Activated CD8-positive, alpha-beta memory T cell treated with anti-CD3 and anti-CD28 coated beads, Interleukin-2, amount 10 ng/mL, durations not matched to agents 7 days and 5 days (primary cell): ENCODE results near the gene WWTR1. TPM values are rescaled to one million over a fixed set of nuclear protein-coding genes. Genes with fewer than 3 reads are reported as not detected.

ENCODE experiments used
- ATAC-seq: fragments of 150-1000 bp; cut with Tn5 transposase; one replicate; pipeline ENCODE4 v1.10.0; 2021; ENCODE audit warnings: moderate library complexity
- CTCF ChIA-PET: fragments of 350-600 bp; sonication (Branson Sonifier 250); formaldehyde crosslinking; loops from one replicate; lab custom pipeline; 2021; ENCODE audit warnings: antibody characterized with exemption; lab: Charles Lee
- DNase-seq: peaks from one replicate; pipeline ENCODE4 v3.0.0-alpha.2; 2020
- H3K27ac Mint-ChIP-seq: one replicate; pipeline ENCODE4 v1.8.0; 2021; ENCODE audit warnings: mild to moderate bottlenecking, mixed read lengths
- H3K27me3 Mint-ChIP-seq: one replicate; pipeline ENCODE4 v1.8.0; 2021; ENCODE audit warnings: mixed read lengths
- H3K36me3 Mint-ChIP-seq: one replicate; pipeline ENCODE4 v1.8.0; 2021; ENCODE audit warnings: mild to moderate bottlenecking, mixed read lengths
- H3K4me1 Mint-ChIP-seq: one replicate; pipeline ENCODE4 v1.8.0; 2021; ENCODE audit warnings: mixed read lengths
- H3K4me3 Mint-ChIP-seq: one replicate; pipeline ENCODE4 v1.8.0; 2021; ENCODE audit warnings: mild to moderate bottlenecking, moderate library complexity, mixed read lengths
- H3K9me3 Mint-ChIP-seq: one replicate; pipeline ENCODE4 v1.8.0; 2022; ENCODE audit warnings: low read depth, mixed read lengths
- total RNA-seq, 2 experiments: library from RNA; stranded (reverse); gene quantifications; one replicate each; pipeline ENCODE4 v1.2.3, GENCODE V29; 2021

The WWTR1 gene
- total RNA-seq, 2 experiments from 2014 or later: 1.8 to 3.8 TPM

DNA sequence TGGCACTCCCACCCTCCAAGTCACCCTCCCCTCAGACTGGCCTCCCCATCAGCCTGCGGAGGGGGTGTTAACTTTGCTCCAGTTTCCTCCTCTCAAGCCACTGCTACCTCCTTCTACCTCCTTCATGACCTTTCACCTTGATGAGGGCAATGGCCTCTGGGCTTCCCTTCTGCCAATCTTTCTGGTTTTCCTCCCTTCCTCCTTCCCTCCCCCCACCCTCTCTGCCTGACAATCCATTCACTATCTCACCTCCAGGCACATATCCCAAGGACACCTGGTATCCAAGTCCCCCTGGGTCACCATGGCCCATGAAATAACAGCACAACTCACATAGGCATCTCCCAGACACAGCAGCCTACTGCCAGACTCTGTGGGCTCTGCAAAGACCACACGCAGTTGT is 80.0 kb downstream of the WWTR1 start:
- CTCF ChIA-PET: interaction anchor here (3.9 kb wide), 1 partner anchor 8 kb away, joined by 27 read pairs; no protein-coding TSS in a partner anchor
- peaks cover 69% of the 10 kb centered on the region for H3K4me1 Mint-ChIP-seq
- peaks cover 2% of the 10 kb centered on the region for H3K9me3 Mint-ChIP-seq
- H3K4me3 Mint-ChIP-seq: no peak overlapping the region
- H3K36me3 Mint-ChIP-seq: peaks cover 5% of the 10 kb centered on the region
- no peak for ATAC-seq
- DNase-seq: no peak
- no peak overlapping the region for H3K27ac Mint-ChIP-seq
- H3K27me3 Mint-ChIP-seq: peaks cover 7% of the 10 kb centered on the region

GRCh38 chr3:149575961-149576564 is 81.8 kb downstream of the WWTR1 start:
- Mint-ChIP-seq H3K36me3 (peaks cover 5% of the 10 kb centered on the region), H3K4me1 (peaks cover 64% of the 10 kb centered on the region), H3K27me3 (peaks cover 3% of the 10 kb centered on the region), H3K4me3 (no peak overlapping the region), H3K27ac (peak overlapping the region; percentile 11), H3K9me3 (peaks cover 2% of the 10 kb centered on the region)
- no peak for DNase-seq
- CTCF ChIA-PET: interaction anchor here (0.6 to 1.1 kb wide), 3 partner anchors 83 to 257 kb away, joined by 3 read pairs; no protein-coding TSS in a partner anchor
- ATAC-seq: peak; percentile 40

DNA sequence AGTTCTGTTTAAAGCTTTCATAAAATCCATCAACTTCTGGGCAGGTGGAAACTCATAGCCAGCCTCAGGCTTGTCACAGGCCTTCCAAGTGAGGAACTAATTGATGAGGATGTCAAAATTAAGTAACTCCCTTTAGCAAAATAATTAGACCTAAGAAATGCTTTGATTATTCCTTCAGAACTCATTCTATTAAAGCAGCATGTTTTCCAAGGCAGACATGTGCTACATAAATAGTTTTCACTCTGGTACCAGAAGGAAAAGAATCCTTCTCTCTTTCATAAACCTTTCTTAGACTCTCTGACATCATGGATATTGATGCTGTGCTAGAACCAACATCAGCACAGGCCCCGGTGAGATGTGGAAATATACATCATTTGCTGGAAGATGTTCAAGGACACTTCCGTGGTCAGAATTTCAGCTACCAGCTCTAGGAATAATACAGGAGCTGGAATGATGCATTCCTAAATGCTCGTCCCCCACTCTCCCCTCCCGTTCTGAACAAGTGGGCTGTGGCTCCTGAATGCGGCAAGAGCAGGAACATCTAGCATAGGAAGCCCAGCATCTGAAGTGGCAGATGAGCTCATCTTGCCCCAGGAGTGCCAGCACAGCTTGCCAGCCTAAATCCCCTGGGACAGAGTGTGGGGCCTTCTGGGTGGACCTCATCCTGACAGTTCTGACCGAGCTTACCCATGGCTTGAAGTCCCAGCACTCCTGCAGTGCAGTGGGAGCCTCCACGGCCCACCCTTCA is 82.4 kb downstream of the WWTR1 start:
- H3K36me3 Mint-ChIP-seq: peaks cover 5% of the 10 kb centered on the region
- ATAC-seq (no peak), DNase-seq (no peak)
- no peak overlapping the region for H3K27ac Mint-ChIP-seq
- no peak overlapping the region for H3K4me3 Mint-ChIP-seq
- peaks cover 60% of the 10 kb centered on the region for H3K4me1 Mint-ChIP-seq
- H3K27me3 Mint-ChIP-seq: no peaks in the 10 kb centered on the region
- CTCF ChIA-PET: interaction anchor here (0.9 to 1.1 kb wide), 2 partner anchors 83 to 91 kb away, joined by 3 read pairs; no protein-coding TSS in a partner anchor
- peaks cover 2% of the 10 kb centered on the region for H3K9me3 Mint-ChIP-seq

GRCh38 chr3:149572796-149573414 is 84.9 kb downstream of the WWTR1 start:
- Mint-ChIP-seq H3K4me1 (peaks cover 37% of the 10 kb centered on the region), H3K4me3 (no peak overlapping the region), H3K27ac (no peak overlapping the region), H3K9me3 (peaks cover 2% of the 10 kb centered on the region), H3K27me3 (no peaks in the 10 kb centered on the region), H3K36me3 (peaks cover 5% of the 10 kb centered on the region)
- CTCF ChIA-PET: interaction anchor here (3.3 kb wide), 1 partner anchor 235 kb away, joined by 9 read pairs; no protein-coding TSS in a partner anchor
- no peak for DNase-seq
- ATAC-seq: no peak

DNA sequence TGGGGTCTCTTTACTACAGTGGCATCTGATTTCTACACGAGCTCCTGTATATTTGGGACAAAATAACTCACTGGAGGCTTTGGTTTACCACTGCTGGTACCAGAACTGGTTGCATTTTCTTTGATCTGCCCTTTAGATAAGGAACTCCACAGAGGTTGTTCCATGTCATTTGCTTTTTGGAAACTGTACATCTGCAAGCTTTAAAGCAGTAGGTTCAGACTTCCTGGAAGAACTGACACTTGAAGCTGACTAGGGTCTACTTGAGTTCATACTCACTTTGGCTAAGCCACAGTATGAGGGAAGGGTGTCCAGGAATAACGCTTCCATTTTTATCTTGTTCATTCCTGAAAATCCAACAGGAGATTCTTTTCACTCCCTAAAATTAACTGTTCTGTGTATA is 86.4 kb downstream of the WWTR1 start:
- peaks cover 2% of the 10 kb centered on the region for H3K9me3 Mint-ChIP-seq
- H3K27me3 Mint-ChIP-seq: peaks cover 2% of the 10 kb centered on the region
- no peak for ATAC-seq
- no peak overlapping the region for H3K4me3 Mint-ChIP-seq
- CTCF ChIA-PET: interaction anchor here (1.3 to 4.1 kb wide), 4 partner anchors 8 to 237 kb away, joined by 4 to 27 read pairs (median 8); partner anchors contain the start of gene WWTR1
- no peak for DNase-seq
- H3K36me3 Mint-ChIP-seq: peaks cover 5% of the 10 kb centered on the region
- no peak overlapping the region for H3K27ac Mint-ChIP-seq
- peaks cover 34% of the 10 kb centered on the region for H3K4me1 Mint-ChIP-seq

GRCh38 chr3:149570016-149570415 is 87.8 kb downstream of the WWTR1 start:
- Mint-ChIP-seq H3K27me3 (peaks cover 5% of the 10 kb centered on the region), H3K9me3 (peaks cover 2% of the 10 kb centered on the region), H3K4me3 (no peak overlapping the region), H3K36me3 (peaks cover 5% of the 10 kb centered on the region), H3K27ac (no peak overlapping the region), H3K4me1 (peaks cover 21% of the 10 kb centered on the region)
- CTCF ChIA-PET: interaction anchor here (1.2 to 4.4 kb wide), 13 partner anchors 10 to 238 kb away, joined by 3 to 30 read pairs (median 4); partner anchors contain the start of genes COMMD2 and WWTR1
- ATAC-seq: no peak
- no peak for DNase-seq

DNA sequence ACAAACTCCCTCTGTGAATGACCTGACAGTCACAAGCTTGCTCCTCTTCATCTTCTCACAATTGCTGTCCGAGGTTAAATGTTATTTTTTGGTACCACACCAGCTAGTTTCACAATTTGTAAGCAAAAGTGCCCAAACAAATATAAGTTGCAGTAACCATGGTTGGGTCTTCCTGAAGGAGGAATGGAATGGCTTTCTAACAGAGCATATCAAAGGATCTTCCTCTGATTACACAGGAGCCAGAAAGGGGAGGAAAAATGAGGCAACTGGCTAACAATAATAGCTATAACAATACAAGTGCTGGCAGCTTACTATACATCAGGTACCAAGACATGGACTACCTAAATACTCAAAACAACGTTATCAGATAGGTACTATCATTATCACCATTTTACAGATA is 90.4 kb downstream of the WWTR1 start:
- no peak for ATAC-seq
- Mint-ChIP-seq H3K9me3 (no peaks in the 10 kb centered on the region), H3K27ac (no peak overlapping the region), H3K4me3 (no peak overlapping the region), H3K4me1 (peaks cover 13% of the 10 kb centered on the region), H3K36me3 (no peaks in the 10 kb centered on the region), H3K27me3 (peaks cover 5% of the 10 kb centered on the region)
- no peak for DNase-seq
- CTCF ChIA-PET: interaction anchor here (1.1 to 4.4 kb wide), 5 partner anchors 8 to 205 kb away, joined by 3 to 30 read pairs (median 10); partner anchors contain the start of gene WWTR1

DNA sequence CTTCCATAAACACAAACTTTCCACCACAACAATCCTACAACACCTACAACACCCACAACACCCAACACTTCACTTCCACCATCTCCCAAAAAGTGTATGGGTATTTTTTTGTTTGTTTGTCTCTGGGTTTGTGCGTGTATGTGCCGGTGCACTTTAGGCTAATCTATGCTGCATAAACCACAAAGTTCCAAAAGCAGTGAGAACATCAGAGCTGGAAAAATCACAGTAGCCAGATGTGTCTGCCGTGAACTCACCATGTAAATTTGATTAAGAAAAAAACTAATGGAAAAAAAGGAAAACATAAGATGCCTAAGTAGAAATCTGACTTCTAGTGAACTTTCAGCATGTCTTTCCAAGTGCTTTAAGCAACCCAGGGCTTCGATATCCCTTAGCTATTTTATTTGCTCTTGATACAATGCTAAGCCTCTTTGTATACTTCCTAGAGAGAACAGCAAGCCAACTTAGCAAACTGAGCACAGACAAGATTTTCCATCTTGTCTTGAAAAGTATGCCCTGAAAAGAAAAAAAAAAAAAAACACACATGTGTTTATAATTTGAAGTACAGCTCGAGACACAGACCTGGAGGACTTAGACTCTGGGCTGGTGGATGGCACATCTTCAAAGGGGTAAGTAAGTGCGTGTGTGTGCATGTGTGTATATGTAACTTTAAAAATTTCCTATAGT is 91.4 kb downstream of the WWTR1 start:
- H3K27me3 Mint-ChIP-seq: peaks cover 5% of the 10 kb centered on the region
- ATAC-seq (no peak), DNase-seq (no peak)
- H3K36me3 Mint-ChIP-seq: no peaks in the 10 kb centered on the region
- no peaks in the 10 kb centered on the region for H3K9me3 Mint-ChIP-seq
- no peak overlapping the region for H3K4me3 Mint-ChIP-seq
- H3K27ac Mint-ChIP-seq: no peak overlapping the region
- CTCF ChIA-PET: interaction anchor here (0.8 to 4.4 kb wide), 5 partner anchors 21 to 206 kb away, joined by 3 to 30 read pairs (median 10); partner anchors contain the start of gene WWTR1
- H3K4me1 Mint-ChIP-seq: peaks cover 9% of the 10 kb centered on the region

DNA sequence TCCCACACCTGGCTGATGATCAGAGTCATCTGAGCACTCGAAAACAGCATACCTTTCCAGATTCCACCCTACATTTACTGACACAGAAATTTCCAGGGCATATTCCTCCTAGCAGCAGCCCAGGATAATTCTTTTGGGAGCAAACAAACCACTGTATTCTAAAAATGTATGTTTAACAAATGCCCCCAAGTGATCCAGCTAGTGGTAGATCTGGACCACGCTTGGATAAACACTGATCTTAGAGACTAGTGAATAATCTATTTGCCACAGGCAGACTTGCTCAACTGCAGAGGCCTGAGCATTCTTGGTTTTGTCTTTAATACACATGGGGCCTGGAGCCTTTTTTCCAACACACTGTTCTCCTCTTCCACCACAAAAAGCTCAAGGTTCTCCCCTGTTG is 93.7 kb downstream of the WWTR1 start:
- Mint-ChIP-seq H3K36me3 (no peaks in the 10 kb centered on the region), H3K4me3 (no peak overlapping the region), H3K4me1 (peaks cover 5% of the 10 kb centered on the region), H3K27ac (no peak overlapping the region), H3K27me3 (peaks cover 12% of the 10 kb centered on the region), H3K9me3 (no peaks in the 10 kb centered on the region)
- CTCF ChIA-PET: interaction anchor here (0.8 kb wide), 1 partner anchor 208 kb away, joined by 5 read pairs; no protein-coding TSS in a partner anchor
- ATAC-seq (no peak), DNase-seq (no peak)

GRCh38 chr3:149563114-149563513 is 94.7 kb downstream of the WWTR1 start:
- CTCF ChIA-PET: interaction anchor here (1.3 kb wide), 1 partner anchor 154 kb away, joined by 3 read pairs; no protein-coding TSS in a partner anchor
- no peaks in the 10 kb centered on the region for H3K36me3 Mint-ChIP-seq

DNA sequence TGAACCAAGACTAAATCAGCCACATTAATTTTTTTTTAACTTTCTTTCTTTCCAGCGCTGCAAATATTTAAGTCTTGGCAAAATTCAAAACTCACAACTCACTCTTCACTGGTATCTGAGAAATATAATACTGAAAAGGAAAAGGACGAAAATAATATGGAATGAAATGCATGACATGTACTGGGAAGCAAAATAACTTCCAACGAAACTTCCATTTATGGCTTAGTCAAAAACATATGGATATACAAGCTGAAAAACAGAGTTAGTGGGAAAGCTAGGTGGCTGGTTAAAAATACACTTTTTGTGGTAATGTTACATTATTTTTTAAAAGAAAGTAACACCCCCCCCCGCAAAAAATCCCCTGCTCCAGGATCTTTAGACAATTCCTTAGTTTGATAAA is 97.2 kb downstream of the WWTR1 start:
- H3K36me3 Mint-ChIP-seq: no peaks in the 10 kb centered on the region
- no peak for DNase-seq
- H3K4me1 Mint-ChIP-seq: no peaks in the 10 kb centered on the region
- no peak overlapping the region for H3K27ac Mint-ChIP-seq
- no peaks in the 10 kb centered on the region for H3K9me3 Mint-ChIP-seq
- H3K27me3 Mint-ChIP-seq: peaks cover 7% of the 10 kb centered on the region
- CTCF ChIA-PET: interaction anchor here (1.1 to 2.8 kb wide), 2 partner anchors 8 to 43 kb away, joined by 3 to 9 read pairs; no protein-coding TSS in a partner anchor
- no peak overlapping the region for H3K4me3 Mint-ChIP-seq
- no peak for ATAC-seq

More at GRCh38 chr3:149563114-149563513, 94.7 kb downstream of the WWTR1 start:
- H3K27me3 Mint-ChIP-seq: peaks cover 12% of the 10 kb centered on the region
- H3K9me3 Mint-ChIP-seq: no peaks in the 10 kb centered on the region
- peaks cover 5% of the 10 kb centered on the region for H3K4me1 Mint-ChIP-seq
- no peak for DNase-seq
- no peak overlapping the region for H3K4me3 Mint-ChIP-seq
- no peak overlapping the region for H3K27ac Mint-ChIP-seq
- no peak for ATAC-seq

DNA sequence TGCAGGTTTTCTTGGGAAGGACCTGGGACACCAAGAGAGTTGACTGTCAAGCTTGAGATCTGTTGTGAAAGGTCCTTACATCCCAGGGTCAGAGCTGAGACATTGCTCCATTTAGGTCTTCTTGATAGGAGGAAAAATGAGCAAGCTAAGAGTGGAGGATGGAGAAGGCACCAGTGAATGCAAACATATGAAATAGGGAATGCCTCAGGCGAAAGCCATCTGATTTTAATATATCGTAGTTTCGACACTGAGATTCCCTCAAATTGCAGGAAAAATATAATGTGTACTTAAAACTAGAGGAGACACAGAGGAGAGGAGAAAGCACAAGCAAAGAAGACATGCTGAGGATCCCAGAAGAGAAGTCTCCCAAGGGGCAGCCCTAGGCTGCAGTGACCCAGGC is 97.8 kb downstream of the WWTR1 start:
- CTCF ChIA-PET: interaction anchor here (1.1 to 2.8 kb wide), 2 partner anchors 8 to 42 kb away, joined by 3 to 9 read pairs; no protein-coding TSS in a partner anchor
- H3K27me3 Mint-ChIP-seq: peaks cover 7% of the 10 kb centered on the region
- H3K36me3 Mint-ChIP-seq: no peaks in the 10 kb centered on the region

More for the DNA sequence above, 97.8 kb downstream of the WWTR1 start:
- H3K4me3 Mint-ChIP-seq: no peak overlapping the region
- no peak overlapping the region for H3K27ac Mint-ChIP-seq
- ATAC-seq (no peak), DNase-seq (no peak)
- no peaks in the 10 kb centered on the region for H3K4me1 Mint-ChIP-seq
- H3K9me3 Mint-ChIP-seq: no peaks in the 10 kb centered on the region
